Measurements from ENCODE around the gene RGS18.

DNA sequence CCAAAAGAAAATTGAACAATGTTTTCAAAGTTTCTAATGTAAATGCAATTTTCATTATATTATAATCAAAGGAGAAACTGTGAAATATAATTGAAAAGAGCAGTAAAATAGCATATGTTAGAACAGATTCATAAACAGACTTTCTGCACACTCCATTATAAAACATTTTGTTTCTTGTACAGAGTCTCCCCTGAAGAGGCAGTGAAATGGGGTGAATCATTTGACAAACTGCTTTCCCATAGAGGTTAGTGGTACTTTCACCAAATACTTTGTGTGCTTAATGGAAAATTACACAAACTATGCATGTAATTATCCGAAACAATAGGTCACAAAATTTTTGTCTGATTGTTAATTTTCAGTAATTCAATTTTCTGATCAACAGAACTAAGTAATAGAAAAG is 1.9 kb downstream of the RGS18 start:
- TF ChIP-seq, protein P1, sequence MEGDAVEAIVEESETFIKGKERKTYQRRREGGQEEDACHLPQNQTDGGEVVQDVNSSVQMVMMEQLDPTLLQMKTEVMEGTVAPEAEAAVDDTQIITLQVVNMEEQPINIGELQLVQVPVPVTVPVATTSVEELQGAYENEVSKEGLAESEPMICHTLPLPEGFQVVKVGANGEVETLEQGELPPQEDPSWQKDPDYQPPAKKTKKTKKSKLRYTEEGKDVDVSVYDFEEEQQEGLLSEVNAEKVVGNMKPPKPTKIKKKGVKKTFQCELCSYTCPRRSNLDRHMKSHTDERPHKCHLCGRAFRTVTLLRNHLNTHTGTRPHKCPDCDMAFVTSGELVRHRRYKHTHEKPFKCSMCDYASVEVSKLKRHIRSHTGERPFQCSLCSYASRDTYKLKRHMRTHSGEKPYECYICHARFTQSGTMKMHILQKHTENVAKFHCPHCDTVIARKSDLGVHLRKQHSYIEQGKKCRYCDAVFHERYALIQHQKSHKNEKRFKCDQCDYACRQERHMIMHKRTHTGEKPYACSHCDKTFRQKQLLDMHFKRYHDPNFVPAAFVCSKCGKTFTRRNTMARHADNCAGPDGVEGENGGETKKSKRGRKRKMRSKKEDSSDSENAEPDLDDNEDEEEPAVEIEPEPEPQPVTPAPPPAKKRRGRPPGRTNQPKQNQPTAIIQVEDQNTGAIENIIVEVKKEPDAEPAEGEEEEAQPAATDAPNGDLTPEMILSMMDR (conservative IDR thresholded peaks at IDR 0.05; ENCODE audit: low read depth in 2 of 2): no peak
- no peak for TF ChIP-seq EZH2 (IDR thresholded peaks at IDR 0.05; ENCODE audit: low read depth, unreplicated experiment)
- TF ChIP-seq EZH2phosphoT487 (IDR thresholded peaks at IDR 0.05; ENCODE audit: unreplicated experiment): no peak
- TF ChIP-seq NANOG (IDR thresholded peaks at IDR 0.05; ENCODE audit: borderline replicate concordance): no peak
- TF ChIP-seq POLR2AphosphoS5 (IDR thresholded peaks at IDR 0.05; ENCODE audit: low read depth): no peak
- TF ChIP-seq, protein P2, sequence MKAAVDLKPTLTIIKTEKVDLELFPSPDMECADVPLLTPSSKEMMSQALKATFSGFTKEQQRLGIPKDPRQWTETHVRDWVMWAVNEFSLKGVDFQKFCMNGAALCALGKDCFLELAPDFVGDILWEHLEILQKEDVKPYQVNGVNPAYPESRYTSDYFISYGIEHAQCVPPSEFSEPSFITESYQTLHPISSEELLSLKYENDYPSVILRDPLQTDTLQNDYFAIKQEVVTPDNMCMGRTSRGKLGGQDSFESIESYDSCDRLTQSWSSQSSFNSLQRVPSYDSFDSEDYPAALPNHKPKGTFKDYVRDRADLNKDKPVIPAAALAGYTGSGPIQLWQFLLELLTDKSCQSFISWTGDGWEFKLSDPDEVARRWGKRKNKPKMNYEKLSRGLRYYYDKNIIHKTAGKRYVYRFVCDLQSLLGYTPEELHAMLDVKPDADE (IDR thresholded peaks at IDR 0.05): no peak
- TF ChIP-seq, protein P3, sequence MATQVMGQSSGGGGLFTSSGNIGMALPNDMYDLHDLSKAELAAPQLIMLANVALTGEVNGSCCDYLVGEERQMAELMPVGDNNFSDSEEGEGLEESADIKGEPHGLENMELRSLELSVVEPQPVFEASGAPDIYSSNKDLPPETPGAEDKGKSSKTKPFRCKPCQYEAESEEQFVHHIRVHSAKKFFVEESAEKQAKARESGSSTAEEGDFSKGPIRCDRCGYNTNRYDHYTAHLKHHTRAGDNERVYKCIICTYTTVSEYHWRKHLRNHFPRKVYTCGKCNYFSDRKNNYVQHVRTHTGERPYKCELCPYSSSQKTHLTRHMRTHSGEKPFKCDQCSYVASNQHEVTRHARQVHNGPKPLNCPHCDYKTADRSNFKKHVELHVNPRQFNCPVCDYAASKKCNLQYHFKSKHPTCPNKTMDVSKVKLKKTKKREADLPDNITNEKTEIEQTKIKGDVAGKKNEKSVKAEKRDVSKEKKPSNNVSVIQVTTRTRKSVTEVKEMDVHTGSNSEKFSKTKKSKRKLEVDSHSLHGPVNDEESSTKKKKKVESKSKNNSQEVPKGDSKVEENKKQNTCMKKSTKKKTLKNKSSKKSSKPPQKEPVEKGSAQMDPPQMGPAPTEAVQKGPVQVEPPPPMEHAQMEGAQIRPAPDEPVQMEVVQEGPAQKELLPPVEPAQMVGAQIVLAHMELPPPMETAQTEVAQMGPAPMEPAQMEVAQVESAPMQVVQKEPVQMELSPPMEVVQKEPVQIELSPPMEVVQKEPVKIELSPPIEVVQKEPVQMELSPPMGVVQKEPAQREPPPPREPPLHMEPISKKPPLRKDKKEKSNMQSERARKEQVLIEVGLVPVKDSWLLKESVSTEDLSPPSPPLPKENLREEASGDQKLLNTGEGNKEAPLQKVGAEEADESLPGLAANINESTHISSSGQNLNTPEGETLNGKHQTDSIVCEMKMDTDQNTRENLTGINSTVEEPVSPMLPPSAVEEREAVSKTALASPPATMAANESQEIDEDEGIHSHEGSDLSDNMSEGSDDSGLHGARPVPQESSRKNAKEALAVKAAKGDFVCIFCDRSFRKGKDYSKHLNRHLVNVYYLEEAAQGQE (IDR thresholded peaks at IDR 0.05; ENCODE audit: unreplicated experiment): no peak
- no peak for TF ChIP-seq CREB1 (CRISPR knock-in tag; IDR thresholded peaks at IDR 0.05; ENCODE audit: low read depth)
- TF ChIP-seq JUNB (IDR thresholded peaks at IDR 0.05; ENCODE audit: unreplicated experiment): no peak
- TF ChIP-seq ZNF331 (CRISPR knock-in tag; IDR thresholded peaks at IDR 0.05; ENCODE audit: low read depth): no peak
